ENCODE results near the gene DYNC1H1. TPM values are rescaled to one million over a fixed set of nuclear protein-coding genes. Genes with fewer than 3 reads are reported as not detected.

The DYNC1H1 gene
- total and polyA plus RNA-seq, 2 experiments from 2014 or later, result 179 to 635 TPM

- Histone ChIP-seq H3K4me3 (no peak overlapping the region), H4K20me1 (replicated peaks; ENCODE audit: insufficient read depth) (0 out of 2 replicates have a peak, but pooled peaks cover 7% of the 10 kb centered on the region), H3F3A (replicated peaks; ENCODE audit: low read depth) (0 out of 2 replicates have a peak, but pooled peaks cover 2% of the 10 kb centered on the region), H3K9me2 (ENCODE audit: insufficient read depth) (no peaks in the 10 kb centered on the region), H3K79me2 (replicated peaks; ENCODE audit: insufficient read depth) (no peaks in the 10 kb centered on the region), H2AFZ (no peak overlapping the region), H3K27ac (ENCODE audit: low read depth) (no peak overlapping the region), H3K27me3 (ENCODE audit: insufficient read depth) (no peaks in the 10 kb centered on the region), H3K4me2 (no peak overlapping the region), H3K4me1 (ENCODE audit: insufficient read depth) (no peaks in the 10 kb centered on the region), H3K36me3 (ENCODE audit: insufficient read depth) (no peaks in the 10 kb centered on the region)
- Mint-ChIP-seq H3K4me3 (no peak overlapping the region), H3K36me3 (ENCODE audit: low read depth) (no peaks in the 10 kb centered on the region), H3K4me1 (no peaks in the 10 kb centered on the region), H3K27me3 (ENCODE audit: insufficient read depth, low read depth, poor library complexity) (peaks cover 3% of the 10 kb centered on the region), H3K27ac (no peak overlapping the region), H3K9me3 (no peaks in the 10 kb centered on the region; the same call in 2 of the 3 replicates)
- TF ChIP-seq ZNF331 (CRISPR knock-in tag; IDR thresholded peaks at IDR 0.05; ENCODE audit: low read depth) (no peak), POLR2AphosphoS5 (IDR thresholded peaks at IDR 0.05; ENCODE audit: low read depth) (no peak), ZNF114 (CRISPR knock-in tag; IDR thresholded peaks at IDR 0.05) (no peak), NANOG (IDR thresholded peaks at IDR 0.05; ENCODE audit: borderline replicate concordance) (no peak), JUNB (IDR thresholded peaks at IDR 0.05; ENCODE audit: unreplicated experiment) (no peak), CREB1 (CRISPR knock-in tag; IDR thresholded peaks at IDR 0.05; ENCODE audit: low read depth) (no peak)
- TF ChIP-seq, protein P1, sequence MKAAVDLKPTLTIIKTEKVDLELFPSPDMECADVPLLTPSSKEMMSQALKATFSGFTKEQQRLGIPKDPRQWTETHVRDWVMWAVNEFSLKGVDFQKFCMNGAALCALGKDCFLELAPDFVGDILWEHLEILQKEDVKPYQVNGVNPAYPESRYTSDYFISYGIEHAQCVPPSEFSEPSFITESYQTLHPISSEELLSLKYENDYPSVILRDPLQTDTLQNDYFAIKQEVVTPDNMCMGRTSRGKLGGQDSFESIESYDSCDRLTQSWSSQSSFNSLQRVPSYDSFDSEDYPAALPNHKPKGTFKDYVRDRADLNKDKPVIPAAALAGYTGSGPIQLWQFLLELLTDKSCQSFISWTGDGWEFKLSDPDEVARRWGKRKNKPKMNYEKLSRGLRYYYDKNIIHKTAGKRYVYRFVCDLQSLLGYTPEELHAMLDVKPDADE (IDR thresholded peaks at IDR 0.05), result no peak
- TF ChIP-seq, protein P2, sequence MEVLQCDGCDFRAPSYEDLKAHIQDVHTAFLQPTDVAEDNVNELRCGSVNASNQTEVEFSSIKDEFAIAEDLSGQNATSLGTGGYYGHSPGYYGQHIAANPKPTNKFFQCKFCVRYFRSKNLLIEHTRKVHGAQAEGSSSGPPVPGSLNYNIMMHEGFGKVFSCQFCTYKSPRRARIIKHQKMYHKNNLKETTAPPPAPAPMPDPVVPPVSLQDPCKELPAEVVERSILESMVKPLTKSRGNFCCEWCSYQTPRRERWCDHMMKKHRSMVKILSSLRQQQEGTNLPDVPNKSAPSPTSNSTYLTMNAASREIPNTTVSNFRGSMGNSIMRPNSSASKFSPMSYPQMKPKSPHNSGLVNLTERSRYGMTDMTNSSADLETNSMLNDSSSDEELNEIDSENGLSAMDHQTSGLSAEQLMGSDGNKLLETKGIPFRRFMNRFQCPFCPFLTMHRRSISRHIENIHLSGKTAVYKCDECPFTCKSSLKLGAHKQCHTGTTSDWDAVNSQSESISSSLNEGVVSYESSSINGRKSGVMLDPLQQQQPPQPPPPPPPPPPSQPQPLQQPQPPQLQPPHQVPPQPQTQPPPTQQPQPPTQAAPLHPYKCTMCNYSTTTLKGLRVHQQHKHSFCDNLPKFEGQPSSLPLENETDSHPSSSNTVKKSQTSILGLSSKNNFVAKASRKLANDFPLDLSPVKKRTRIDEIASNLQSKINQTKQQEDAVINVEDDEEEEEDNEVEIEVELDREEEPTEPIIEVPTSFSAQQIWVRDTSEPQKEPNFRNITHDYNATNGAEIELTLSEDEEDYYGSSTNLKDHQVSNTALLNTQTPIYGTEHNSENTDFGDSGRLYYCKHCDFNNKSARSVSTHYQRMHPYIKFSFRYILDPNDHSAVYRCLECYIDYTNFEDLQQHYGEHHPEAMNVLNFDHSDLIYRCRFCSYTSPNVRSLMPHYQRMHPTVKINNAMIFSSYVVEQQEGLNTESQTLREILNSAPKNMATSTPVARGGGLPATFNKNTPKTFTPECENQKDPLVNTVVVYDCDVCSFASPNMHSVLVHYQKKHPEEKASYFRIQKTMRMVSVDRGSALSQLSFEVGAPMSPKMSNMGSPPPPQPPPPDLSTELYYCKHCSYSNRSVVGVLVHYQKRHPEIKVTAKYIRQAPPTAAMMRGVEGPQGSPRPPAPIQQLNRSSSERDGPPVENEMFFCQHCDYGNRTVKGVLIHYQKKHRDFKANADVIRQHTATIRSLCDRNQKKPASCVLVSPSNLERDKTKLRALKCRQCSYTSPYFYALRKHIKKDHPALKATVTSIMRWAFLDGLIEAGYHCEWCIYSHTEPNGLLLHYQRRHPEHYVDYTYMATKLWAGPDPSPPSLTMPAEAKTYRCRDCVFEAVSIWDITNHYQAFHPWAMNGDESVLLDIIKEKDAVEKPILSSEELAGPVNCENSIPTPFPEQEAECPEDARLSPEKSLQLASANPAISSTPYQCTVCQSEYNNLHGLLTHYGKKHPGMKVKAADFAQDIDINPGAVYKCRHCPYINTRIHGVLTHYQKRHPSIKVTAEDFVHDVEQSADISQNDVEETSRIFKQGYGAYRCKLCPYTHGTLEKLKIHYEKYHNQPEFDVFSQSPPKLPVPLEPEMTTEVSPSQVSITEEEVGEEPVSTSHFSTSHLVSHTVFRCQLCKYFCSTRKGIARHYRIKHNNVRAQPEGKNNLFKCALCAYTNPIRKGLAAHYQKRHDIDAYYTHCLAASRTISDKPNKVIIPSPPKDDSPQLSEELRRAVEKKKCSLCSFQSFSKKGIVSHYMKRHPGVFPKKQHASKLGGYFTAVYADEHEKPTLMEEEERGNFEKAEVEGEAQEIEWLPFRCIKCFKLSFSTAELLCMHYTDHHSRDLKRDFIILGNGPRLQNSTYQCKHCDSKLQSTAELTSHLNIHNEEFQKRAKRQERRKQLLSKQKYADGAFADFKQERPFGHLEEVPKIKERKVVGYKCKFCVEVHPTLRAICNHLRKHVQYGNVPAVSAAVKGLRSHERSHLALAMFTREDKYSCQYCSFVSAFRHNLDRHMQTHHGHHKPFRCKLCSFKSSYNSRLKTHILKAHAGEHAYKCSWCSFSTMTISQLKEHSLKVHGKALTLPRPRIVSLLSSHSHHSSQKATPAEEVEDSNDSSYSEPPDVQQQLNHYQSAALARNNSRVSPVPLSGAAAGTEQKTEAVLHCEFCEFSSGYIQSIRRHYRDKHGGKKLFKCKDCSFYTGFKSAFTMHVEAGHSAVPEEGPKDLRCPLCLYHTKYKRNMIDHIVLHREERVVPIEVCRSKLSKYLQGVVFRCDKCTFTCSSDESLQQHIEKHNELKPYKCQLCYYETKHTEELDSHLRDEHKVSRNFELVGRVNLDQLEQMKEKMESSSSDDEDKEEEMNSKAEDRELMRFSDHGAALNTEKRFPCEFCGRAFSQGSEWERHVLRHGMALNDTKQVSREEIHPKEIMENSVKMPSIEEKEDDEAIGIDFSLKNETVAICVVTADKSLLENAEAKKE (CRISPR knock-in tag; IDR thresholded peaks at IDR 0.05), result no peak
- TF ChIP-seq, protein P3, sequence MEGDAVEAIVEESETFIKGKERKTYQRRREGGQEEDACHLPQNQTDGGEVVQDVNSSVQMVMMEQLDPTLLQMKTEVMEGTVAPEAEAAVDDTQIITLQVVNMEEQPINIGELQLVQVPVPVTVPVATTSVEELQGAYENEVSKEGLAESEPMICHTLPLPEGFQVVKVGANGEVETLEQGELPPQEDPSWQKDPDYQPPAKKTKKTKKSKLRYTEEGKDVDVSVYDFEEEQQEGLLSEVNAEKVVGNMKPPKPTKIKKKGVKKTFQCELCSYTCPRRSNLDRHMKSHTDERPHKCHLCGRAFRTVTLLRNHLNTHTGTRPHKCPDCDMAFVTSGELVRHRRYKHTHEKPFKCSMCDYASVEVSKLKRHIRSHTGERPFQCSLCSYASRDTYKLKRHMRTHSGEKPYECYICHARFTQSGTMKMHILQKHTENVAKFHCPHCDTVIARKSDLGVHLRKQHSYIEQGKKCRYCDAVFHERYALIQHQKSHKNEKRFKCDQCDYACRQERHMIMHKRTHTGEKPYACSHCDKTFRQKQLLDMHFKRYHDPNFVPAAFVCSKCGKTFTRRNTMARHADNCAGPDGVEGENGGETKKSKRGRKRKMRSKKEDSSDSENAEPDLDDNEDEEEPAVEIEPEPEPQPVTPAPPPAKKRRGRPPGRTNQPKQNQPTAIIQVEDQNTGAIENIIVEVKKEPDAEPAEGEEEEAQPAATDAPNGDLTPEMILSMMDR (conservative IDR thresholded peaks at IDR 0.05; ENCODE audit: low read depth in 2 of 2), result no peak
- TF ChIP-seq, protein P4, sequence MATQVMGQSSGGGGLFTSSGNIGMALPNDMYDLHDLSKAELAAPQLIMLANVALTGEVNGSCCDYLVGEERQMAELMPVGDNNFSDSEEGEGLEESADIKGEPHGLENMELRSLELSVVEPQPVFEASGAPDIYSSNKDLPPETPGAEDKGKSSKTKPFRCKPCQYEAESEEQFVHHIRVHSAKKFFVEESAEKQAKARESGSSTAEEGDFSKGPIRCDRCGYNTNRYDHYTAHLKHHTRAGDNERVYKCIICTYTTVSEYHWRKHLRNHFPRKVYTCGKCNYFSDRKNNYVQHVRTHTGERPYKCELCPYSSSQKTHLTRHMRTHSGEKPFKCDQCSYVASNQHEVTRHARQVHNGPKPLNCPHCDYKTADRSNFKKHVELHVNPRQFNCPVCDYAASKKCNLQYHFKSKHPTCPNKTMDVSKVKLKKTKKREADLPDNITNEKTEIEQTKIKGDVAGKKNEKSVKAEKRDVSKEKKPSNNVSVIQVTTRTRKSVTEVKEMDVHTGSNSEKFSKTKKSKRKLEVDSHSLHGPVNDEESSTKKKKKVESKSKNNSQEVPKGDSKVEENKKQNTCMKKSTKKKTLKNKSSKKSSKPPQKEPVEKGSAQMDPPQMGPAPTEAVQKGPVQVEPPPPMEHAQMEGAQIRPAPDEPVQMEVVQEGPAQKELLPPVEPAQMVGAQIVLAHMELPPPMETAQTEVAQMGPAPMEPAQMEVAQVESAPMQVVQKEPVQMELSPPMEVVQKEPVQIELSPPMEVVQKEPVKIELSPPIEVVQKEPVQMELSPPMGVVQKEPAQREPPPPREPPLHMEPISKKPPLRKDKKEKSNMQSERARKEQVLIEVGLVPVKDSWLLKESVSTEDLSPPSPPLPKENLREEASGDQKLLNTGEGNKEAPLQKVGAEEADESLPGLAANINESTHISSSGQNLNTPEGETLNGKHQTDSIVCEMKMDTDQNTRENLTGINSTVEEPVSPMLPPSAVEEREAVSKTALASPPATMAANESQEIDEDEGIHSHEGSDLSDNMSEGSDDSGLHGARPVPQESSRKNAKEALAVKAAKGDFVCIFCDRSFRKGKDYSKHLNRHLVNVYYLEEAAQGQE (IDR thresholded peaks at IDR 0.05; ENCODE audit: unreplicated experiment), result no peak
- ATAC-seq (no peak), DNase-seq (ENCODE audit: low spot score) (no peak)
Measured at GRCh38 chr14:101929946-101930345, 34.4 kb upstream of the DYNC1H1 start.
